AG04450 (cell line): ENCODE measurements around the gene GLIPR1L2. TPM values are rescaled to one million over a fixed set of nuclear protein-coding genes. Genes with fewer than 3 reads are reported as not detected.
"Not testable (repeated sequence)": the region's sequence is repeated elsewhere in the genome, so short reads cannot be mapped to it uniquely, and the experiment has no call there.

Experiments used
- CTCF ChIA-PET: fragments of 300-600, 350-600 bp; formaldehyde crosslinking; extraction: SDS; loops from one replicate; lab custom pipeline; 2022; ENCODE audit warnings: antibody characterized with exemption, inconsistent platforms; lab: Charles Lee
- POLR2A ChIA-PET: fragments of 350-600 bp; formaldehyde crosslinking; extraction: SDS; loops from one replicate; lab custom pipeline; 2021; ENCODE audit warnings: antibody characterized with exemption, inconsistent platforms; lab: Yijun Ruan, JAX
- DNase-seq: peaks from one replicate; pipeline ENCODE4 v3.0.0-alpha.2; 2011; ENCODE audit warnings: low read depth, low spot score
- H3K27ac ChIP-seq: one replicate; pipeline ENCODE4 v1.5.1; 2012; ENCODE audit warnings: low read depth, low read length, control low read depth
- H3K27me3 ChIP-seq: one replicate; pipeline ENCODE4 v1.6.0; 2012; ENCODE audit warnings: low read length; ENCODE audit not compliant: control insufficient read depth, insufficient read depth
- H3K4me3 ChIP-seq: 2 replicates; pipeline ENCODE4 v1.5.1; 2011; ENCODE audit warnings: mild to moderate bottlenecking, low read depth, low read length, control low read depth
- H3K9me3 ChIP-seq: 2 replicates; pipeline ENCODE4 v1.5.1; 2012; ENCODE audit warnings: low read length; ENCODE audit not compliant: control insufficient read depth, insufficient read depth
- CTCF ChIP-seq: IDR thresholded peaks from 2 replicates; pipeline ENCODE4 v1.5.1; 2011; ENCODE audit warnings: low read depth, low read length, control low read depth, inconsistent platforms
- polyA plus RNA-seq: library from polyadenylated mRNA; depleted of rRNA; stranded (reverse); fragments of >200 nt; gene quantifications from 2 replicates; pipeline ENCODE4 v1.2.3, GENCODE V29; 2011

Gene GLIPR1L2
- polyA plus RNA-seq, 1 experiment, result 0.27 TPM

GRCh38 chr12:75452675-75453330, 61.9 kb downstream of the GLIPR1L2 start:
- Histone ChIP-seq H3K9me3 (peaks cover 3% of the 10 kb centered on the region; the same call in 1 of the 2 replicates), H3K27ac (no peak overlapping the region), H3K27me3 (no peaks in the 10 kb centered on the region), H3K4me3 (no peak overlapping the region)
- no peak for DNase-seq
- POLR2A ChIA-PET, result no interaction called here
- CTCF ChIA-PET, result interaction anchor here (0.9 kb wide), 1 partner anchor 16 kb away, joined by 3 read pairs; no protein-coding TSS in a partner anchor
- TF ChIP-seq CTCF, result no peak

- no peaks in the 10 kb centered on the region for H3K27me3 ChIP-seq
- POLR2A ChIA-PET, result no interaction called here
- CTCF ChIA-PET, result no interaction called here
- no peak overlapping the region for H3K27ac ChIP-seq
- peaks cover 5% of the 10 kb centered on the region; the same call in 1 of the 2 replicates for H3K9me3 ChIP-seq
- no peak for DNase-seq
- no peak overlapping the region for H3K4me3 ChIP-seq
- TF ChIP-seq CTCF, result no peak
Observed at GRCh38 chr12:75455839-75456238, 65.0 kb downstream of the GLIPR1L2 start.

- Histone ChIP-seq H3K4me3 (no peak overlapping the region), H3K27ac (no peak overlapping the region), H3K27me3 (no peaks in the 10 kb centered on the region), H3K9me3 (peaks cover 5% of the 10 kb centered on the region; the same call in 1 of the 2 replicates)
- DNase-seq, result no peak
- no peak for TF ChIP-seq CTCF
- POLR2A ChIA-PET, result no interaction called here
- CTCF ChIA-PET, result interaction anchor here (1.2 kb wide), 1 partner anchor 28 kb away, joined by 3 read pairs; no protein-coding TSS in a partner anchor
Observed at GRCh38 chr12:75457191-75457590, 66.3 kb downstream of the GLIPR1L2 start.

- H3K9me3 ChIP-seq, POLR2A ChIA-PET, H3K27ac ChIP-seq, H3K4me3 ChIP-seq, H3K27me3 ChIP-seq, DNase-seq: not testable (repeated sequence)
- CTCF ChIA-PET, result interaction anchor here (1.2 kb wide), 1 partner anchor 27 kb away, joined by 3 read pairs; no protein-coding TSS in a partner anchor
Observed at GRCh38 chr12:75457866-75458265, 67.0 kb downstream of the GLIPR1L2 start.

GRCh38 chr12:75459755-75460154, 68.9 kb downstream of the GLIPR1L2 start:
- no peak overlapping the region for H3K4me3 ChIP-seq
- POLR2A ChIA-PET, result no interaction called here
- no peak for DNase-seq
- H3K27ac ChIP-seq, result no peak overlapping the region
- CTCF ChIA-PET, result interaction anchor here (2.5 kb wide), 1 partner anchor 69 kb away, joined by 9 read pairs; the partner anchor contains the start of gene GLIPR1L2
- TF ChIP-seq CTCF, result no peak
- peaks cover 5% of the 10 kb centered on the region; the same call in 1 of the 2 replicates for H3K9me3 ChIP-seq
- no peaks in the 10 kb centered on the region for H3K27me3 ChIP-seq
